Fibroblast of skin of left quadriceps (primary cell): ENCODE results near the gene LCN12.

Experiments used
- DNase-seq, 2 experiments: peaks; one replicate each; pipeline ENCODE4 v3.0.0-alpha.2; 2013; ENCODE audit warnings: low read depth in 2 of 2

LCN12 gene

GRCh38 chr9:136926749-136927148 lies 25.3 kb upstream of the LCN12 start:
- no peak for DNase-seq

- no peak for DNase-seq
These were observed 24.5 kb upstream of the LCN12 start for GRCh38 chr9:136927343-136928271.

GRCh38 chr9:136928591-136928990 lies 23.5 kb upstream of the LCN12 start:
- DNase-seq, result no peak

- no peak for DNase-seq
These were observed 22.1 kb upstream of the LCN12 start for GRCh38 chr9:136930014-136930413.

- no peak for DNase-seq
These were observed 20.4 kb upstream of the LCN12 start for GRCh38 chr9:136931611-136932130.

- DNase-seq, result no peak
These were observed 17.8 kb upstream of the LCN12 start for GRCh38 chr9:136934277-136934676.

- DNase-seq, result no peak
These were observed 16.4 kb upstream of the LCN12 start for GRCh38 chr9:136935651-136936050.

GRCh38 chr9:136936645-136937170 lies 15.4 kb upstream of the LCN12 start:
- DNase-seq, result no peak

- DNase-seq, result no peak
These were observed 14.7 kb upstream of the LCN12 start for GRCh38 chr9:136937186-136938001.

- no peak for DNase-seq
These were observed 12.6 kb upstream of the LCN12 start for GRCh38 chr9:136939431-136939995.

GRCh38 chr9:136939996-136940525 lies 12.0 kb upstream of the LCN12 start:
- no peak for DNase-seq

- DNase-seq, result no peak
These were observed 11.4 kb upstream of the LCN12 start for GRCh38 chr9:136940526-136941230.

GRCh38 chr9:136941231-136942111 lies 10.6 kb upstream of the LCN12 start:
- DNase-seq, result no peak

GRCh38 chr9:136942112-136942880 lies 9.8 kb upstream of the LCN12 start:
- DNase-seq, result no peak

- DNase-seq, result no peak
These were observed 9.2 kb upstream of the LCN12 start for GRCh38 chr9:136942881-136943230.

GRCh38 chr9:136943291-136944211 lies 8.5 kb upstream of the LCN12 start:
- DNase-seq, result no peak

- peak in 1 of 2 experiments; percentile 12 for DNase-seq
These were observed 7.9 kb upstream of the LCN12 start for GRCh38 chr9:136944212-136944518.
